OCI-LY3 (cell line): ENCODE data around the gene PRDM11.

Experiments
- H2AFZ ChIP-seq: fragments of 200-600, 300-600 bp; shearing (Covaris generic); 2 replicates; pipeline ENCODE4 v1.6.0; 2014; ENCODE audit warnings: antibody characterized with exemption, low read depth, low read length
- H3K27ac ChIP-seq: fragments of 200-600, 300-600 bp; sonication (generic); 2 replicates; pipeline ENCODE4 v1.5.1; 2014; ENCODE audit warnings: mild to moderate bottlenecking, low read length, moderate library complexity, mixed read lengths
- H3K27me3 ChIP-seq: fragments of 200-600, 300-600 bp; sonication (generic); 2 replicates; pipeline ENCODE4 v1.6.1; 2014; ENCODE audit warnings: low read depth, low read length, mixed read lengths
- H3K36me3 ChIP-seq: fragments of 200-600, 300-600 bp; sonication (generic); replicated peaks from 2 replicates; pipeline ENCODE3; 2014; ENCODE audit warnings: low read depth, low read length, mixed read lengths
- H3K4me1 ChIP-seq: fragments of 300-600, 200-600 bp; sonication (generic); 2 replicates; pipeline ENCODE4 v1.6.1; 2014; ENCODE audit warnings: low read length, mixed read lengths
- H3K4me2 ChIP-seq: fragments of 200-600, 300-600 bp; sonication (generic); 2 replicates; pipeline ENCODE4 v1.6.1; 2014; ENCODE audit warnings: low read length, mixed read lengths
- H3K4me3 ChIP-seq: fragments of 300-600, 200-600 bp; sonication (generic); 2 replicates; pipeline ENCODE4 v1.5.1; 2014; ENCODE audit warnings: antibody characterized with exemption, mild to moderate bottlenecking, low read length, moderate library complexity
- H3K79me2 ChIP-seq: fragments of 300-600, 200-600 bp; shearing (Covaris generic); 2 replicates; pipeline ENCODE4 v1.6.1; 2014; ENCODE audit warnings: mild to moderate bottlenecking, low read length, mixed read lengths
- H3K9ac ChIP-seq: fragments of 300-600, 200-600 bp; shearing (Covaris generic); 2 replicates; pipeline ENCODE4 v1.6.0; 2014; ENCODE audit warnings: mild to moderate bottlenecking, low read length, moderate library complexity
- H3K9me3 ChIP-seq: fragments of 200-600, 300-600 bp; shearing (Covaris generic); 2 replicates; pipeline ENCODE4 v1.6.1; 2014; ENCODE audit warnings: low read length, mixed read lengths; ENCODE audit not compliant: insufficient read depth
- H4K20me1 ChIP-seq: fragments of 200-600, 300-600 bp; sonication (generic); 2 replicates; pipeline ENCODE4 v1.6.1; 2016; ENCODE audit warnings: low read length, mixed read lengths; ENCODE audit not compliant: insufficient read depth
- EZH2phosphoT487 ChIP-seq: fragments of 200-600 bp; shearing (Covaris generic); IDR thresholded peaks from 2 replicates; pipeline ENCODE4 v1.6.1; 2018; ENCODE audit warnings: antibody characterized with exemption, mixed run types, low read depth
- TF ChIP-seq, protein P1 (sequence below): fragments of 200-600, 300-600 bp; sonication (generic); IDR thresholded peaks from 2 replicates; pipeline ENCODE4 v1.5.1; 2014; ENCODE audit warnings: antibody characterized with exemption, low read length, low read depth

Gene PRDM11

DNA sequence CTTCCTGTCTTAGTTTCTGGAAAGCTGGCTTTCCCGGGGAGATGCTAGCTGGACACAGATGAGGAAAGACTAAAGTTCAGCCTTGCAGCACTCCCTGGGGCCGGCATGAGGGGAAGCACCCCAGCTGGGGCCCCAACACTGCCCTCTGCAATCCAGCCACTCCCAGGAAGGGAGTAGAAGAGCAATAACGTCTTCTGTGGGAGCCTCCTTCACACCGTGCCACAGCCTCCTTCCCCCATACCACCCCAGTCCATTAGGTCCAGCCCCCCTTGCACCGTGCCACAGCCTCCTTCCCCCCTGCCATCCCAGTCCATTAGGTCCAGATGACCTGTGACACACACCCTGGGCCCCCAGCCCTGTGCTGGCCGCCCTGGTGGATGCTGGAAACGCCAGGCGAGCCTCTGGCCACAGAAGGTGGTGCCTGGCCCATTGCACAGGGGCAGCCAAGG, 44.1 kb upstream of the PRDM11 start:
- peaks cover 54% of the 10 kb centered on the region for H3K4me1 ChIP-seq
- TF ChIP-seq, protein P1, sequence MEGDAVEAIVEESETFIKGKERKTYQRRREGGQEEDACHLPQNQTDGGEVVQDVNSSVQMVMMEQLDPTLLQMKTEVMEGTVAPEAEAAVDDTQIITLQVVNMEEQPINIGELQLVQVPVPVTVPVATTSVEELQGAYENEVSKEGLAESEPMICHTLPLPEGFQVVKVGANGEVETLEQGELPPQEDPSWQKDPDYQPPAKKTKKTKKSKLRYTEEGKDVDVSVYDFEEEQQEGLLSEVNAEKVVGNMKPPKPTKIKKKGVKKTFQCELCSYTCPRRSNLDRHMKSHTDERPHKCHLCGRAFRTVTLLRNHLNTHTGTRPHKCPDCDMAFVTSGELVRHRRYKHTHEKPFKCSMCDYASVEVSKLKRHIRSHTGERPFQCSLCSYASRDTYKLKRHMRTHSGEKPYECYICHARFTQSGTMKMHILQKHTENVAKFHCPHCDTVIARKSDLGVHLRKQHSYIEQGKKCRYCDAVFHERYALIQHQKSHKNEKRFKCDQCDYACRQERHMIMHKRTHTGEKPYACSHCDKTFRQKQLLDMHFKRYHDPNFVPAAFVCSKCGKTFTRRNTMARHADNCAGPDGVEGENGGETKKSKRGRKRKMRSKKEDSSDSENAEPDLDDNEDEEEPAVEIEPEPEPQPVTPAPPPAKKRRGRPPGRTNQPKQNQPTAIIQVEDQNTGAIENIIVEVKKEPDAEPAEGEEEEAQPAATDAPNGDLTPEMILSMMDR: no peak
- no peak for TF ChIP-seq EZH2phosphoT487
- H2AFZ ChIP-seq: no peak overlapping the region; the same call in 1 of the 2 replicates
- H3K27me3 ChIP-seq: peaks cover 38% of the 10 kb centered on the region
- peak overlapping the region; percentile 78 for H3K9ac ChIP-seq
- H3K36me3 ChIP-seq: no peaks in the 10 kb centered on the region
- no peaks in the 10 kb centered on the region for H4K20me1 ChIP-seq
- H3K9me3 ChIP-seq: no peaks in the 10 kb centered on the region
- peak overlapping the region; percentile 88 for H3K27ac ChIP-seq
- H3K79me2 ChIP-seq: no peaks in the 10 kb centered on the region
- H3K4me2 ChIP-seq: peak overlapping the region; percentile 81
- peak overlapping the region; percentile 77 for H3K4me3 ChIP-seq

DNA sequence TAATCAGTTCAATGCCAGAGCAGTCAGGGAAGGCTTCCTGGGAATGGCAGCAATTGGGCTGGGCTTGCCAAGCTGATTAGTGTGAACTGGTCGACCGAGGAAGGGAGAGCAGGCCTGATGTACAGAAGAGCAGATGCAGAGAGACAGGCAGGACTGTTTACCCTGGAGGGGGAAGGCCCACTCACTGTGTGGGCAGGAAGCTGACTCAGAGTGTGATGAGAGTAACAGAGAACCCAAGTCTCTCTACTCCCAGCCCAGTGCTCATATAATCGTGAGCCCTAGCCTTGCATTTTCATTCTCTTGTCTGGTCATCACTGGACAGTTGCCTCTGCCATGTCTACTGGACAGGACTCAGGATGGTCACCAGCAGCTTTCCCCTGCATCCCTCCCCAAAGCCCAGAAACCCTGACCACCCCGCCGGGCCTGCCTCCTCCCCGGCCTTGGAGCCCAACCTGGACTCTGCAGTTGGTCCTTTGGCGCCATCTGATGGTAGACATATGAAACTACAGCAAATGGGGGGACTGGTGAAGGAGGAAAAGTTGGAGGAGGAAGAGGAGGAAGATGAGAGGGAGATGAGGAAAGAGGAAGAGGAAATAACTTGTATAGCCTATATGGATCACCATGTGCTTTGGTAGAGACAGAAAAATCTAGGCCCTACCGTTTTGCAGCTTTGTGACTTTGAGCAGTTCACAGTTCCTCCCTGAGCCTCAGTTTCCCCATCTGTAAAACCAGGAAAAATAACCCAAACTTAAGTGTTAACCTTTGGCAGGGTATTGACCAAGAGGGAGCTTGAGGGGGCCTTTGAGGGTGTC, 43.4 kb upstream of the PRDM11 start:
- H4K20me1 ChIP-seq: no peaks in the 10 kb centered on the region
- TF ChIP-seq, protein P1: peak; percentile 99
- no peak for TF ChIP-seq EZH2phosphoT487
- peak overlapping the region; percentile 63; the same call in 1 of the 2 replicates for H2AFZ ChIP-seq
- H3K4me3 ChIP-seq: peak overlapping the region; percentile 77
- no peaks in the 10 kb centered on the region for H3K79me2 ChIP-seq
- peak overlapping the region; percentile 81 for H3K4me2 ChIP-seq
- H3K27ac ChIP-seq: peak overlapping the region; percentile 88
- no peaks in the 10 kb centered on the region for H3K9me3 ChIP-seq
- peaks cover 33% of the 10 kb centered on the region for H3K27me3 ChIP-seq
- peaks cover 55% of the 10 kb centered on the region for H3K4me1 ChIP-seq
- H3K36me3 ChIP-seq: no peaks in the 10 kb centered on the region
- peak overlapping the region; percentile 78 for H3K9ac ChIP-seq

DNA sequence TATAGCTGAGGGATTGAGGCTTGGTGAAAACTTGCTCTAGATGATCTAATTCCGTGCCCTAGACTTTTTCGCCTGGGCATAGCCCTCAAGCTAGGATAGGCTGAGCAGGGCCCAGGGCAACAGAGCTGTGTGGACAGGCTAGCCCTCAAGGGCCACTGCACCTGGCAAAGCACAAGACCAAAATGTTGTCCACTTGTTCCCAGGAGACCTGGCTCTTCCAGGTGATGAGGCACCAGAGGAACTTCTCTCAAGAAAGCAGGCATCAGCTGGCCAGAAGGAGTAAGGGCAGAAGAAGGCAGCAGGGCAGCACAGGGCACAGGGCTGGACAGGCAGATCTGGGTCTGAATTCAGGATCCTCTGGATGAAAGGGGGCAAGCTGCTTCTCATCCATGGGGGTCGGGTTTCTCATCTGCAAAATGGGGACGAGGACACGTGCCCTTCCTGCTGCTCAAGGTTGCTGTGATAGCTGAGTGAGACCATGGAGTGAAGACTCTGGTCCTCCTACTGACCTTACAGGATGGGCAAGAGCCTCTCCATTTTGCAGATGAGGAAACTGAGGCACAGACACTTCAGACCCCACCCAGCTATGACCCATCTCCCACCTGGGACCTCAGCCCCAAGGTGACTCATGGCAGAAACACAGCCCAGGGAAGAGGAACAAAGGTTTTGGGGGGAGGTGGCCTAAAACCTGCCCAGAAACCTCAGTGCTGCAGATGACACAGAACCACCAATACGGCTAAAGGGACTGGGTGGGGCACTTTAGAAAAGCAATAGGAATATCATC, 42.2 kb upstream of the PRDM11 start:
- Histone ChIP-seq H3K9ac (peak overlapping the region; percentile 9; the same call in 1 of the 2 replicates), H3K4me1 (peaks cover 55% of the 10 kb centered on the region), H2AFZ (no peak overlapping the region; the same call in 1 of the 2 replicates), H4K20me1 (no peaks in the 10 kb centered on the region), H3K9me3 (no peaks in the 10 kb centered on the region), H3K36me3 (no peaks in the 10 kb centered on the region), H3K79me2 (no peaks in the 10 kb centered on the region), H3K27ac (no peak overlapping the region), H3K4me2 (peak overlapping the region; percentile 18; the same call in 1 of the 2 replicates), H3K27me3 (peaks cover 30% of the 10 kb centered on the region), H3K4me3 (no peak overlapping the region)
- TF ChIP-seq, protein P1: no peak
- TF ChIP-seq EZH2phosphoT487: no peak

DNA sequence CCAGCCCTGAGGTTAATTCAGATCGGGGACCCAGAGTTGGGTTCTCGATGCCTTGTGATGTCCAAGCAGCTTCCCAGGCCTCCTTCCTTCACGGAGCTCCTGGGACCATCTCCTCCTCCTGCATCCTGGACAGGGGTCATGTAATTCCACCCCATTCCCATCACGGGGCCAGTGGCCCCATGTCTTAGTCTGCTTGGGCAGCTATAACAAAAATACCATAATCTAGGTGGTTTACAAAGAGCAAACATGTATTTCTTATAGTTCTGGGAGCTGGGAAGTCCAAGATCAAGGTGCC, 41.7 kb upstream of the PRDM11 start:
- H3K4me2 ChIP-seq: peak overlapping the region; percentile 6; the same call in 1 of the 2 replicates
- no peaks in the 10 kb centered on the region for H3K36me3 ChIP-seq
- H2AFZ ChIP-seq: no peak overlapping the region
- H3K4me1 ChIP-seq: peaks cover 55% of the 10 kb centered on the region
- H3K79me2 ChIP-seq: no peaks in the 10 kb centered on the region
- no peaks in the 10 kb centered on the region for H4K20me1 ChIP-seq
- H3K27me3 ChIP-seq: peaks cover 31% of the 10 kb centered on the region
- no peak overlapping the region for H3K27ac ChIP-seq
- no peaks in the 10 kb centered on the region for H3K9me3 ChIP-seq
- no peak for TF ChIP-seq EZH2phosphoT487
- TF ChIP-seq, protein P1: no peak
- H3K4me3 ChIP-seq: no peak overlapping the region
- H3K9ac ChIP-seq: no peak overlapping the region; the same call in 1 of the 2 replicates
